ENCODE measurements around the gene RAB14.

GRCh38 chr9:121140162-121140561, 61.5 kb downstream of the RAB14 start:
- no peak for TF ChIP-seq CTCF (IDR thresholded peaks at IDR 0.05)
- TF ChIP-seq POLR2AphosphoS5 (IDR thresholded peaks at IDR 0.05; ENCODE audit: insufficient read depth in 1 of 2, low read depth in 1 of 2): no peak
- no peak for TF ChIP-seq POLR2A (IDR thresholded peaks at IDR 0.05)
